AG04449 (cell line): Measurements from ENCODE around the gene CAMTA1.

Experiments used
- CTCF ChIA-PET: fragments of 350-600 bp; formaldehyde crosslinking; extraction: SDS; loops from one replicate; lab custom pipeline; 2021; ENCODE audit warnings: antibody characterized with exemption; lab: Yijun Ruan, JAX
- POLR2A ChIA-PET: fragments of 400-600, 350-600 bp; formaldehyde crosslinking; extraction: SDS; loops from one replicate; lab custom pipeline; 2020; ENCODE audit warnings: antibody characterized with exemption, inconsistent platforms; lab: Yijun Ruan, JAX
- DNase-seq: peaks from one replicate; pipeline ENCODE4 v3.0.0-alpha.2; 2010; ENCODE audit warnings: low read depth, low spot score
- H3K4me3 ChIP-seq: 2 replicates; pipeline ENCODE4 v1.5.1; 2011; ENCODE audit warnings: low read depth, mild to moderate bottlenecking, control low read depth, low read length
- TF ChIP-seq, protein P1 (sequence below): IDR thresholded peaks from one replicate; pipeline ENCODE4 v1.5.1; 2011; ENCODE audit warnings: mild to moderate bottlenecking, moderate library complexity, low read length, control low read depth, inconsistent platforms; ENCODE audit not compliant: insufficient read depth; ENCODE audit errors: missing control alignments

Gene CAMTA1

GRCh38 chr1:7652515-7653098 is 867.4 kb downstream of the CAMTA1 start:
- CTCF ChIA-PET, result interaction anchor here (2.2 to 8.1 kb wide), 2 partner anchors 14 to 100 kb away, joined by 7 to 62 read pairs; no protein-coding TSS in a partner anchor
- TF ChIP-seq, protein P1, sequence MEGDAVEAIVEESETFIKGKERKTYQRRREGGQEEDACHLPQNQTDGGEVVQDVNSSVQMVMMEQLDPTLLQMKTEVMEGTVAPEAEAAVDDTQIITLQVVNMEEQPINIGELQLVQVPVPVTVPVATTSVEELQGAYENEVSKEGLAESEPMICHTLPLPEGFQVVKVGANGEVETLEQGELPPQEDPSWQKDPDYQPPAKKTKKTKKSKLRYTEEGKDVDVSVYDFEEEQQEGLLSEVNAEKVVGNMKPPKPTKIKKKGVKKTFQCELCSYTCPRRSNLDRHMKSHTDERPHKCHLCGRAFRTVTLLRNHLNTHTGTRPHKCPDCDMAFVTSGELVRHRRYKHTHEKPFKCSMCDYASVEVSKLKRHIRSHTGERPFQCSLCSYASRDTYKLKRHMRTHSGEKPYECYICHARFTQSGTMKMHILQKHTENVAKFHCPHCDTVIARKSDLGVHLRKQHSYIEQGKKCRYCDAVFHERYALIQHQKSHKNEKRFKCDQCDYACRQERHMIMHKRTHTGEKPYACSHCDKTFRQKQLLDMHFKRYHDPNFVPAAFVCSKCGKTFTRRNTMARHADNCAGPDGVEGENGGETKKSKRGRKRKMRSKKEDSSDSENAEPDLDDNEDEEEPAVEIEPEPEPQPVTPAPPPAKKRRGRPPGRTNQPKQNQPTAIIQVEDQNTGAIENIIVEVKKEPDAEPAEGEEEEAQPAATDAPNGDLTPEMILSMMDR, result no peak
- POLR2A ChIA-PET, result no interaction called here
- H3K4me3 ChIP-seq, result no peak overlapping the region
- no peak for DNase-seq

DNA sequence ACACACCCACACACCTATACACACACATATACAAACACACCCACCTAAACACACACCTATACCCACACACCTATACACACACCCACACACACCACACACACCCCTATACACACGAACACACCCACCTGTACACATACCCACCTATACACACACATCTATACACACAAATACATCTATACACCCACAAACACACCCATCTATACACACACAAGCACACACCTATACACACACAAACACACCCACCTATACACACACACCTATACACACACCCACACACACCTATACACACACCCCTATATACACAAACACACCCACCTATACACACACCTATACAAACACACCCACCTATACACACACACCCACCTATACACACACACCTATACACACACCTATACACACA is 869.5 kb downstream of the CAMTA1 start:
- DNase-seq, result no peak
- ChIA-PET POLR2A (no interaction called here), CTCF (interaction anchor here (2.2 to 8.1 kb wide), 2 partner anchors 12 to 98 kb away, joined by 7 to 62 read pairs; no protein-coding TSS in a partner anchor)
- TF ChIP-seq, protein P1, result no peak
- H3K4me3 ChIP-seq, result no peak overlapping the region

- H3K4me3 ChIP-seq, result no peak overlapping the region
- DNase-seq, result no peak
- POLR2A ChIA-PET, result no interaction called here
- TF ChIP-seq, protein P1, result no peak
- CTCF ChIA-PET, result no interaction called here
These were observed 870.1 kb downstream of the CAMTA1 start for GRCh38 chr1:7655354-7655753.

- POLR2A ChIA-PET, result no interaction called here
- no peak overlapping the region for H3K4me3 ChIP-seq
- DNase-seq, result no peak
- CTCF ChIA-PET, result interaction anchor here (0.6 kb wide), 1 partner anchor 322 kb away, joined by 3 read pairs; no protein-coding TSS in a partner anchor
- TF ChIP-seq, protein P1, result no peak
These were observed 871.4 kb downstream of the CAMTA1 start for GRCh38 chr1:7656557-7657215.

DNA sequence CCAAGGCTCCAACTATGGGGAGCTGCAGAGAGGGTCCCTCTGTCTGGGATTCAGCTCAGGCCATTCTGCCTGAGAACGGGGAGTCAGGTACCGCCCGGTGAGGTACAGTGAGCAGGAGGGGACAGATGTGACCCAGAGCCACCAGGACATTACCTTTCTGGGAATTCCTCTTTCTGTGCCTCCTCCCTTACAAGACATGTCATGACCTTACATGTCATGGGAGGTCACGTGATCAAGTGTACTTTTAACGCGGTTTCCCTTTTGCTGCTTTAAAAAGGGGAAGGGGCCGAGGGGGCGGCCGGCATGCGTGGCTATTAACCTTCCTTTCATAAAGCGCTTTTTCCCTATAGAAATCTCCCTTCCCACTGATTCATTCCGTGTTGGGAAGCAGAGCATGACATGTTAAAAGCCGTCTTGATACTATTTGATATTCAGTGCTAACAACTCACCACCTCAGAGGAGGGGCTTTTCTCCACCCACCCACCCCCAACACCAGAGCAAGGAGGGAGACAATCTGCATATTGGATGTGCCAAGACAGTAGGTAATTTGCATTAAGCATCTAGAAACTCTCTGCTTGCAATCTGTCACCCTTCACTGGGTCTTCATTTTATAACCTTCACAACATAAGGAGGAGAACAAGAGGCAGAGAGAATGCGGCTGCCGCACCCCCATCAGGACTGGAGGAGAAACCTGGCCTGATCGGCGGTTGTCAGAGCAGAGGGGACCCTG is 872.2 kb downstream of the CAMTA1 start:
- no peak overlapping the region for H3K4me3 ChIP-seq
- POLR2A ChIA-PET, result no interaction called here

More for the DNA sequence above, 872.2 kb downstream of the CAMTA1 start:
- CTCF ChIA-PET, result interaction anchor here (0.6 to 4.5 kb wide), 4 partner anchors 8 to 321 kb away, joined by 3 to 44 read pairs (median 4); no protein-coding TSS in a partner anchor
- no peak for DNase-seq
- TF ChIP-seq, protein P1, result no peak
